Progenitor cell of endocrine pancreas (in vitro differentiated cells): ENCODE results near the gene MRPL4. TPM values are rescaled to one million over a fixed set of nuclear protein-coding genes. Genes with fewer than 3 reads are reported as not detected.

ENCODE experiments used
- DNase-seq: peaks from one replicate; pipeline ENCODE4 v3.0.0; 2021; ENCODE audit warnings: low spot score; ENCODE audit not compliant: unreplicated experiment
- H3K27ac Mint-ChIP-seq: 2 replicates; pipeline ENCODE4 v1.8.0; 2021; ENCODE audit warnings: mild to moderate bottlenecking, moderate library complexity, mixed read lengths
- H3K27me3 Mint-ChIP-seq: 2 replicates; pipeline ENCODE4 v1.8.0; 2021; ENCODE audit warnings: mixed read lengths
- H3K36me3 Mint-ChIP-seq: 2 replicates; pipeline ENCODE4 v1.8.0; 2022; ENCODE audit warnings: mixed read lengths; ENCODE audit not compliant: insufficient read depth
- H3K4me1 Mint-ChIP-seq: 2 replicates; pipeline ENCODE4 v1.8.0; 2021; ENCODE audit warnings: low read depth, mixed read lengths
- H3K4me3 Mint-ChIP-seq: 2 replicates; pipeline ENCODE4 v1.8.0; 2021; ENCODE audit warnings: low read depth, mild to moderate bottlenecking, moderate library complexity, mixed read lengths
- H3K9me3 Mint-ChIP-seq: 2 replicates; pipeline ENCODE4 v1.8.0; 2021; ENCODE audit warnings: low read depth, mixed read lengths
- CTCF ChIP-seq: fragments of 200-600 bp; sonication (generic); IDR thresholded peaks from one replicate; pipeline ENCODE4 v1.5.0; 2021; ENCODE audit warnings: antibody characterized with exemption, mild to moderate bottlenecking; ENCODE audit not compliant: unreplicated experiment
- total RNA-seq: library from RNA; stranded (reverse); gene quantifications from 2 replicates; pipeline ENCODE4 v1.2.1, GENCODE V29; 2021

MRPL4 gene
- total RNA-seq, 1 donor from 2014 or later: 51.7 TPM

- Mint-ChIP-seq H3K9me3 (no peaks in the 10 kb centered on the region), H3K4me1 (no peaks in the 10 kb centered on the region), H3K27ac (no peak overlapping the region), H3K36me3 (no peaks in the 10 kb centered on the region), H3K27me3 (no peaks in the 10 kb centered on the region), H3K4me3 (no peak overlapping the region)
- no peak for TF ChIP-seq CTCF
- DNase-seq: no peak
Measured at GRCh38 chr19:10209315-10209714, 42.7 kb upstream of the MRPL4 start.

- Mint-ChIP-seq H3K36me3 (no peaks in the 10 kb centered on the region), H3K4me3 (no peak overlapping the region), H3K27me3 (no peaks in the 10 kb centered on the region), H3K9me3 (no peaks in the 10 kb centered on the region), H3K4me1 (no peaks in the 10 kb centered on the region), H3K27ac (no peak overlapping the region)
- no peak for DNase-seq
- no peak for TF ChIP-seq CTCF
Measured at GRCh38 chr19:10211061-10211460, 41.0 kb upstream of the MRPL4 start.

GRCh38 chr19:10211691-10212090 is 40.3 kb upstream of the MRPL4 start:
- no peak for DNase-seq
- Mint-ChIP-seq H3K27ac (no peak overlapping the region), H3K36me3 (no peaks in the 10 kb centered on the region), H3K27me3 (no peaks in the 10 kb centered on the region), H3K4me3 (no peak overlapping the region), H3K4me1 (no peaks in the 10 kb centered on the region), H3K9me3 (no peaks in the 10 kb centered on the region)
- no peak for TF ChIP-seq CTCF

GRCh38 chr19:10214784-10215183 is 37.2 kb upstream of the MRPL4 start:
- Mint-ChIP-seq H3K4me3 (no peak overlapping the region), H3K36me3 (no peaks in the 10 kb centered on the region), H3K4me1 (no peaks in the 10 kb centered on the region), H3K9me3 (no peaks in the 10 kb centered on the region), H3K27me3 (no peaks in the 10 kb centered on the region), H3K27ac (no peak overlapping the region)
- TF ChIP-seq CTCF: no peak
- no peak for DNase-seq

GRCh38 chr19:10217085-10217484 is 34.9 kb upstream of the MRPL4 start:
- Mint-ChIP-seq H3K27me3 (no peaks in the 10 kb centered on the region), H3K4me3 (no peak overlapping the region), H3K4me1 (no peaks in the 10 kb centered on the region), H3K36me3 (no peaks in the 10 kb centered on the region), H3K9me3 (no peaks in the 10 kb centered on the region), H3K27ac (no peak overlapping the region)
- no peak for TF ChIP-seq CTCF
- DNase-seq: no peak
